HepG2 (cell line): ENCODE results near the gene C2orf76. TPM values are rescaled to one million over a fixed set of nuclear protein-coding genes. Genes with fewer than 3 reads are reported as not detected.

Experiments used
- CEBPB ChIP-seq: IDR thresholded peaks from 2 replicates; pipeline ENCODE4 v1.6.1; 2011; ENCODE audit warnings: low read depth, low read length, improper control_type of control experiment, borderline replicate concordance
- EHMT2 ChIP-seq: fragments of 200-600 bp; sonication (generic); IDR thresholded peaks from 2 replicates; pipeline ENCODE4 v1.7.0; 2017; ENCODE audit warnings: antibody characterized with exemption, low read depth, low read length, borderline replicate concordance
- ELF3 ChIP-seq: IDR thresholded peaks from 2 replicates; pipeline ENCODE4 v1.6.1; 2016; ENCODE audit warnings: missing genetic modification reagents, missing compliant biosample characterization
- FOSL2 ChIP-seq: sonication (generic); formaldehyde crosslinking; IDR thresholded peaks from 2 replicates; pipeline ENCODE4 v1.4.0; 2020; ENCODE audit warnings: missing genetic modification reagents
- FOXP4 ChIP-seq: sonication (generic); formaldehyde crosslinking; IDR thresholded peaks from 2 replicates; pipeline ENCODE4 v1.4.0; 2020; ENCODE audit warnings: missing genetic modification reagents
- HIC2 ChIP-seq: sonication (generic); formaldehyde crosslinking; IDR thresholded peaks from 2 replicates; pipeline ENCODE4 v1.9.0; 2022; ENCODE audit warnings: low read depth, missing genetic modification reagents
- HNF1B ChIP-seq: sonication (generic); formaldehyde crosslinking; IDR thresholded peaks from 2 replicates; pipeline ENCODE4 v1.5.1; 2020; ENCODE audit warnings: mild to moderate bottlenecking, moderate library complexity, missing genetic modification reagents
- KAT8 ChIP-seq: IDR thresholded peaks from 2 replicates; pipeline ENCODE4 v1.6.1; 2016; ENCODE audit warnings: missing genetic modification reagents, missing compliant biosample characterization
- THAP11 ChIP-seq: IDR thresholded peaks from 2 replicates; pipeline ENCODE4 v1.6.1; 2016; ENCODE audit warnings: missing biosample characterization, missing genetic modification reagents
- TSC22D2 ChIP-seq: sonication (generic); formaldehyde crosslinking; IDR thresholded peaks from 2 replicates; pipeline ENCODE4 v1.5.1; 2020; ENCODE audit warnings: missing genetic modification reagents, mild to moderate bottlenecking, borderline replicate concordance
- XRCC5 ChIP-seq: fragments of 200-400 bp; formaldehyde crosslinking; optimal IDR thresholded peaks from 2 replicates; pipeline ENCODE3; 2017; ENCODE audit warnings: mild to moderate bottlenecking, low read length
- ZNF124 ChIP-seq: sonication (generic); formaldehyde crosslinking; IDR thresholded peaks from 2 replicates; pipeline ENCODE4 v1.4.0; 2020; ENCODE audit warnings: missing genetic modification reagents
- ZNF264 ChIP-seq: sonication (generic); formaldehyde crosslinking; IDR thresholded peaks from 2 replicates; pipeline ENCODE4 v1.4.0; 2020; ENCODE audit warnings: missing genetic modification reagents
- ZNF275 ChIP-seq: sonication (generic); formaldehyde crosslinking; IDR thresholded peaks from 2 replicates; pipeline ENCODE4 v1.8.0; 2022; ENCODE audit warnings: missing genetic modification reagents, mild to moderate bottlenecking, inconsistent platforms, borderline replicate concordance
- ZNF331 ChIP-seq: sonication (generic); formaldehyde crosslinking; IDR thresholded peaks from 2 replicates; pipeline ENCODE4 v1.4.0; 2020; ENCODE audit warnings: missing genetic modification reagents
- ZNF777 ChIP-seq: sonication (generic); formaldehyde crosslinking; IDR thresholded peaks from 2 replicates; pipeline ENCODE4 v1.4.0; 2020; ENCODE audit warnings: missing genetic modification reagents
- polyA plus RNA-seq, 8 experiments: library from polyadenylated mRNA; depleted of rRNA in 3 of 8; stranded (reverse) in 7 of 8; unstranded in 1 of 8; fragments of >200 nt; fragmentation: Illumina TruSeq in 4 of 8; extraction: Trizol in 4 of 8; gene quantifications; 2 replicates each; pipeline versions ENCODE4 v1.2.1 to v1.2.3, GENCODE V29; 2011 to 2016; ENCODE audit warnings: low read depth in 4 of 8, missing spikeins in 1 of 8, mixed read lengths in 1 of 8; ENCODE audit not compliant: insufficient read depth in 1 of 8
- total RNA-seq, 5 experiments: library from RNA; depleted of rRNA; stranded (reverse); fragments of >200 nt; fragmentation: Illumina TruSeq; extraction: Trizol; gene quantifications; 2 replicates each; pipeline ENCODE4 v1.2.3, GENCODE V29; 2016; ENCODE audit warnings: low read depth in 1 of 5
- TF ChIP-seq, protein P1 (sequence below): IDR thresholded peaks from 2 replicates; pipeline ENCODE4 v1.6.1; 2012; ENCODE audit warnings: inconsistent platforms

Gene C2orf76
- total and polyA plus RNA-seq, 2 of the 13 experiments (the other 11 are each of a cell fraction or from before 2014, with no cell fraction given), result 7.7 to 8.5 TPM

DNA sequence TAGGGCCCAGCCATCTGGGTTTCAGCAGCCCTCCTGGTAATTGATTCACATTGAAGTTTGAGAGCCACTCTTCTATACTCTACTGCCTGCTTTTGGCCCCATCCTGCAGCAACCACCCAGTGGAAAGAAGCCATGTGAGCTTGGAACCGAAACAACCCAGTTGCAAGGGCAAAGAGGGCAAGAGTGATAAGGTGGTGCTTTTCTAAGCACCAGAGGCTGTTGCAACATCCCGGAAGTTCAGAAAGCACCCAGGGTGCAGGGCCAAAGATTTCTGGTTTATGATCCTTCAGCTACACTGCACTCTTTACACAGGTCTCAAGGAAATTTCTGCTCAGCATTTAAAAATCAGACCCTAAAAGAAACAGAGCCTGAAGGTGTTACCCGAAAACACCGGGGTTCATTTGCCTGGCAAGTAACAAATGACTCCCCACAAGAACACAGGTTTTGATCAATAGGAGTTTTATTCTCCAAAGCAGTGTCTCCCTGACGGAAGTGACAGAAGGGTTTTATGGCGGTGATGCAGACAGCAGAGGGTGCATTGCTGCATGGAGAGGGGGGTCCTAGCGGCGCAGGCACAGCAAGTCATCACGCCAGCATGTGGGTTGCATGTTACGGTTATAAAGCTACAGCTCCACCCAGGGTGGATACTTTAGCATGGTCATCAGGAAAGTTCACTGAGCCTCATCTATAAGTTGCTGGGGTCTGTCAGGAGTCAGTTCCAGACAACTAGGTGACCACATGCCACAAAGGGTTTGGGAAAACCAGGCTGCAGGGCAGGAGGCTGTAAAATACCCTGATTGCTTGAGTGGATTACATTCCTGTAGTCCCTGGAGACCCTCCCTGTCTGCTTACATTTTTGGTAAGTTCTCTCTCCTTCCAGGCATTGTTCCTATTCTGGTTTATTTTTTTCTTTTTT is 36.3 kb upstream of the C2orf76 start (continued):
- 0 out of 2 replicates have a peak, but pooled peaks have one; percentile 50 for TF ChIP-seq HNF1B
- peak; percentile 28; the same call in 1 of the 2 replicates for TF ChIP-seq ZNF264
- TF ChIP-seq FOSL2 (CRISPR knock-in tag), result peak; percentile 42; the same call in 1 of the 2 replicates
- peak; percentile 65 for TF ChIP-seq HIC2
- peak; percentile 97 for TF ChIP-seq ELF3 (CRISPR knock-in tag)
- TF ChIP-seq, protein P1, sequence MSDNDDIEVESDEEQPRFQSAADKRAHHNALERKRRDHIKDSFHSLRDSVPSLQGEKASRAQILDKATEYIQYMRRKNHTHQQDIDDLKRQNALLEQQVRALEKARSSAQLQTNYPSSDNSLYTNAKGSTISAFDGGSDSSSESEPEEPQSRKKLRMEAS, result peak; percentile 29; the same call in 1 of the 2 replicates
- TF ChIP-seq ZNF124, result 0 out of 2 replicates have a peak, but pooled peaks have one; percentile 49
- no peak for TF ChIP-seq ZNF275 (CRISPR knock-in tag)
- peak; percentile 50 for TF ChIP-seq XRCC5
- no peak for TF ChIP-seq TSC22D2 (CRISPR knock-in tag)
- TF ChIP-seq EHMT2, result no peak
- TF ChIP-seq ZNF777 (CRISPR knock-in tag), result no peak
- TF ChIP-seq ZNF331 (CRISPR knock-in tag), result peak; percentile 40; the same call in 1 of the 2 replicates
- peak; percentile 45; the same call in 1 of the 2 replicates for TF ChIP-seq FOXP4 (CRISPR knock-in tag)
- peak; percentile 72 for TF ChIP-seq THAP11 (CRISPR knock-in tag)
- TF ChIP-seq CEBPB, result peak; percentile 95
- peak; percentile 67 for TF ChIP-seq KAT8 (CRISPR knock-in tag)
